Mesenchymal stem cell (in vitro differentiated cells and primary cell): ENCODE data around the gene GFI1B.

ENCODE experiments used
- DNase-seq: peaks from one replicate; pipeline ENCODE4 v3.0.0-alpha.2; 2013
- H2AFZ ChIP-seq: one replicate; pipeline ENCODE4 v1.6.1; 2013; ENCODE audit warnings: low read depth, mild to moderate bottlenecking, control low read depth, inconsistent platforms, low read length, moderate library complexity
- H2AK5ac ChIP-seq: 2 replicates; pipeline ENCODE4 v1.6.1; 2013; ENCODE audit warnings: low read length, moderate library complexity, mild to moderate bottlenecking, inconsistent platforms; ENCODE audit not compliant: severe bottlenecking
- H2BK120ac ChIP-seq: one replicate; pipeline ENCODE4 v1.6.1; 2013; ENCODE audit warnings: low read depth, mild to moderate bottlenecking, inconsistent platforms, low read length, moderate library complexity
- H2BK12ac ChIP-seq, 2 experiments: one replicate each; pipeline ENCODE4 v1.6.1; 2013; ENCODE audit warnings: inconsistent platforms in 2 of 2, low read length in 2 of 2, mild to moderate bottlenecking in 2 of 2, moderate library complexity in 2 of 2, control low read depth in 1 of 2
- H2BK15ac ChIP-seq: one replicate; pipeline ENCODE4 v1.6.1; 2013; ENCODE audit warnings: mild to moderate bottlenecking, low read depth, inconsistent platforms; ENCODE audit not compliant: poor library complexity, severe bottlenecking
- H2BK5ac ChIP-seq: 2 replicates; pipeline ENCODE4 v1.6.1; 2013; ENCODE audit warnings: low read depth, mild to moderate bottlenecking, low read length, control low read depth, inconsistent platforms; ENCODE audit not compliant: poor library complexity, severe bottlenecking
- H3K14ac ChIP-seq, 2 experiments: one replicate each; pipeline ENCODE4 v1.6.1; 2013; ENCODE audit warnings: inconsistent platforms in 2 of 2, low read length in 2 of 2, control low read depth in 1 of 2, mild to moderate bottlenecking in 1 of 2, moderate library complexity in 1 of 2
- H3K18ac ChIP-seq, 2 experiments: one replicate each; pipeline ENCODE4 v1.6.1; 2013; ENCODE audit warnings: inconsistent platforms in 2 of 2, low read length in 2 of 2, control low read depth in 1 of 2, low read depth in 1 of 2, mild to moderate bottlenecking in 1 of 2
- H3K23ac ChIP-seq, 2 experiments: one replicate each; pipeline ENCODE4 v1.6.1; 2013; ENCODE audit warnings: inconsistent platforms in 2 of 2, low read length in 2 of 2, mild to moderate bottlenecking in 2 of 2, moderate library complexity in 2 of 2, control low read depth in 1 of 2
- H3K27ac ChIP-seq: 2 replicates; pipeline ENCODE4 v1.5.1; 2013; ENCODE audit warnings: mild to moderate bottlenecking, moderate library complexity, low read length, control low read depth, inconsistent platforms; ENCODE audit not compliant: poor library complexity, severe bottlenecking
- H3K27me3 ChIP-seq, 2 experiments: 2 replicates each; pipeline versions ENCODE4 v1.6.1 to v1.7.0; 2013; ENCODE audit warnings: low read length in 2 of 2, mild to moderate bottlenecking in 2 of 2, moderate library complexity in 2 of 2, control low read depth in 1 of 2, inconsistent platforms in 1 of 2; ENCODE audit not compliant: control insufficient read depth in 1 of 2, insufficient read depth in 1 of 2
- H3K36me3 ChIP-seq, 2 experiments: 2 replicates each; pipeline versions ENCODE4 v1.6.1 to v1.7.0; 2013; ENCODE audit warnings: low read length in 2 of 2, control low read depth in 1 of 2, inconsistent platforms in 1 of 2, low read depth in 1 of 2, mild to moderate bottlenecking in 1 of 2; ENCODE audit not compliant: insufficient read depth in 2 of 2, control insufficient read depth in 1 of 2
- H3K4ac ChIP-seq, 2 experiments: one replicate each; pipeline ENCODE4 v1.6.1; 2013; ENCODE audit warnings: inconsistent platforms in 2 of 2, low read length in 2 of 2, mild to moderate bottlenecking in 2 of 2, moderate library complexity in 2 of 2, control low read depth in 1 of 2, low read depth in 1 of 2
- H3K4me1 ChIP-seq: 2 replicates; pipeline ENCODE4 v1.6.1; 2013; ENCODE audit warnings: low read depth, low read length, control low read depth; ENCODE audit not compliant: control insufficient read depth, insufficient read depth
- H3K4me2 ChIP-seq: 2 replicates; pipeline ENCODE4 v1.6.1; 2013; ENCODE audit warnings: low read length, mild to moderate bottlenecking, inconsistent platforms; ENCODE audit not compliant: poor library complexity, severe bottlenecking
- H3K4me3 ChIP-seq, 2 experiments: 2 replicates each; pipeline versions ENCODE4 v1.5.1 to v1.7.0; 2013; ENCODE audit warnings: low read length in 2 of 2, mild to moderate bottlenecking in 2 of 2, control low read depth in 1 of 2, low read depth in 1 of 2; ENCODE audit not compliant: insufficient read depth in 1 of 2
- H3K79me1 ChIP-seq: replicated peaks from 2 replicates; pipeline ENCODE4 v1.6.1; 2013; ENCODE audit warnings: mild to moderate bottlenecking, control low read depth, low read length, inconsistent platforms; ENCODE audit not compliant: poor library complexity, severe bottlenecking
- H3K9ac ChIP-seq: 2 replicates; pipeline ENCODE4 v1.7.0; 2013; ENCODE audit warnings: mild to moderate bottlenecking, low read length, moderate library complexity
- H3K9me3 ChIP-seq: 2 replicates; pipeline ENCODE4 v1.7.0; 2013; ENCODE audit warnings: mild to moderate bottlenecking, low read length; ENCODE audit not compliant: control insufficient read depth
- H4K8ac ChIP-seq: one replicate; pipeline ENCODE4 v1.6.1; 2013; ENCODE audit warnings: inconsistent platforms, mild to moderate bottlenecking, low read length, moderate library complexity
- H4K91ac ChIP-seq: one replicate; pipeline ENCODE4 v1.6.1; 2013; ENCODE audit warnings: mild to moderate bottlenecking, low read length, inconsistent platforms
- WGBS: methylation state at CpG from one replicate; pipeline ENCODE4 v1.1.7; 2013; ENCODE audit warnings: mixed read lengths; 5-methylcytosine and 5-hydroxymethylcytosine counted together

The GFI1B gene

DNA sequence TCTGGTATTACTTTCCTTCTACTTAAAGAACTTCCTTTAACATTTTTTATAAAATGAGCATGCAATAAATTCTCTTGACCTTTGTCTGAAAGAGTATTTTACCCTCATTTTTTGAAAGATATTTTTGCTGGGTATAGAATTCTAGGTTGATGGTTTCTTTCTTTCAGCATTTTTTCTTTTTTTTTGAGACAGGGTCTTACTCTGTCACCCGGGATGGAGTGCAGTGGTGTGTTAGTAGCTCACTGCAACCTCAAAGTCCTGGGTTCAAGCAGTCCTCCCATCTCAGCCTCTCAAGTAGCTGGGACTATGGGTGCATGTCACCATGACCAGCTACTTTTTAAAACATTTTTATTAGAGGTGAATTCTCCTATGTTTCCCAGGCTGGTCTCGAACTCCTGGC is 23.4 kb upstream of the GFI1B start:
- 68% methylated on average over 2 of the region's 2 CpGs for WGBS
- Histone ChIP-seq H3K4me3 (no peak overlapping the region), H3K9me3 (peaks cover 31% of the 10 kb centered on the region)

DNA sequence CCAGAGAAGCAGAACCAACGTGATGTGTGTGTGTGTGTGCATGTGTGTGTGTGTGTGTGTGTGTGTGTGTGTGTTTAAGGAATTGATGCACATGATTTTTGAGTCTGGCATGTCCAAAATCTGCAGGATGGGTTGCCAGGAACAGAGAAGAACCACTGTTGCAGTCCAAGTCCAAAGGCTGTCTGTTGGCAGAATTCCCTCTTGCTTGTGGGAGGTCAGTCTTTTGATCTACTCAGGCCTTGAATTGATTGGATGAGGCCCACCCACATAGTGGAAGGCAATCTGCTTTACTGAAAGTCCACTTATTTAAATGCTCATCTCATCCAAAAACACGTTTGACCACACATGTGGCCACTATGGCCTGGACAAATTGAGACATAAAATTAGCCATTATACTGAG is 22.7 kb upstream of the GFI1B start:
- H2BK120ac ChIP-seq: no peak overlapping the region
- H3K79me1 ChIP-seq: no peaks in the 10 kb centered on the region
- H4K91ac ChIP-seq: no peak overlapping the region
- H2BK5ac ChIP-seq: no peak overlapping the region
- H3K14ac ChIP-seq: no peak overlapping the region
- no peak overlapping the region for H2AK5ac ChIP-seq
- WGBS: 50% methylated on average over 1 of the region's 2 CpGs
- DNase-seq: no peak
- H2BK15ac ChIP-seq: no peak overlapping the region
- no peak overlapping the region for H4K8ac ChIP-seq
- H3K9me3 ChIP-seq: peaks cover 31% of the 10 kb centered on the region
- H3K4ac ChIP-seq: no peak overlapping the region
- H2BK12ac ChIP-seq: no peak overlapping the region
- no peak overlapping the region for H3K9ac ChIP-seq
- H2AFZ ChIP-seq: no peak overlapping the region
- H3K27ac ChIP-seq: no peak overlapping the region
- H3K4me2 ChIP-seq: no peak overlapping the region
- no peak overlapping the region for H3K4me3 ChIP-seq
- H3K27me3 ChIP-seq: peaks cover 15 to 16% of the 10 kb centered on the region in 2 experiments
- no peaks in the 10 kb centered on the region for H3K36me3 ChIP-seq
- H3K4me1 ChIP-seq: no peaks in the 10 kb centered on the region
- H3K18ac ChIP-seq: no peak overlapping the region
- H3K23ac ChIP-seq: no peak overlapping the region

More for the DNA sequence above, 23.4 kb upstream of the GFI1B start:
- Histone ChIP-seq H3K14ac (no peak overlapping the region), H4K91ac (no peak overlapping the region), H3K4me1 (no peaks in the 10 kb centered on the region), H3K4ac (no peak overlapping the region), H3K18ac (no peak overlapping the region), H2AFZ (no peak overlapping the region), H3K36me3 (no peaks in the 10 kb centered on the region), H3K27ac (no peak overlapping the region), H3K23ac (no peak overlapping the region), H4K8ac (no peak overlapping the region), H3K9ac (no peak overlapping the region), H3K27me3 (peaks cover 11 to 12% of the 10 kb centered on the region in 2 experiments), H3K4me2 (no peak overlapping the region), H2BK12ac (no peak overlapping the region), H3K79me1 (no peaks in the 10 kb centered on the region), H2AK5ac (no peak overlapping the region), H2BK5ac (no peak overlapping the region), H2BK120ac (no peak overlapping the region), H2BK15ac (no peak overlapping the region)
- no peak for DNase-seq

DNA sequence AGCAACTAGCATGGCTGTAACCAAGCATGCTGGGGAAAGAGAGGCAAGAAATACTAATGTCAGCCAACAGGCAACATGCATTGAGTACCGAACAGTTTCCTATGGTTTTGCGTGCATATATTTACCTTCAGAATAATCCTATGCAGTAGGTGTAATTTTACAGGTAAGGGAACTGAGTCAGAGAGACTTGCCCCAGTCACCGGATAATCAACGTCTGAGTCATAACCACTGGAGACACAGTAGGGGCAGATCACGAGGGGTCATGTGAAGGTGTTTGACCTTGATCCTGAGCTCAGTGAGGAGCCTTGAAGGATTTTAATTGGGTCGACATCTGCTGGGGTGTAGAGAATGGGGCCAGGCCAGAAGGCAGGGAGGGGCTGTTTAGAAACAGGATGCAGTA is 20.7 kb upstream of the GFI1B start:
- H3K4me1 ChIP-seq: no peaks in the 10 kb centered on the region
- no peak overlapping the region for H3K9ac ChIP-seq
- no peak overlapping the region for H2BK5ac ChIP-seq
- H4K91ac ChIP-seq: no peak overlapping the region
- no peak overlapping the region for H2AK5ac ChIP-seq
- H3K27me3 ChIP-seq: peaks cover 15 to 23% of the 10 kb centered on the region in 2 experiments
- H3K79me1 ChIP-seq: no peaks in the 10 kb centered on the region
- H2BK120ac ChIP-seq: no peak overlapping the region
- H3K18ac ChIP-seq: no peak overlapping the region
- H2BK12ac ChIP-seq: no peak overlapping the region
- no peak overlapping the region for H2AFZ ChIP-seq
- H3K23ac ChIP-seq: no peak overlapping the region
- peaks cover 31% of the 10 kb centered on the region for H3K9me3 ChIP-seq
- no peak overlapping the region for H2BK15ac ChIP-seq
- H3K27ac ChIP-seq: no peak overlapping the region
- DNase-seq: no peak
- no peak overlapping the region for H3K14ac ChIP-seq
- H4K8ac ChIP-seq: no peak overlapping the region
- no peak overlapping the region for H3K4ac ChIP-seq
- no peak overlapping the region for H3K4me3 ChIP-seq
- H3K4me2 ChIP-seq: no peak overlapping the region
- H3K36me3 ChIP-seq: no peaks in the 10 kb centered on the region
- 88% methylated on average over 6 of the region's 6 CpGs for WGBS

DNA sequence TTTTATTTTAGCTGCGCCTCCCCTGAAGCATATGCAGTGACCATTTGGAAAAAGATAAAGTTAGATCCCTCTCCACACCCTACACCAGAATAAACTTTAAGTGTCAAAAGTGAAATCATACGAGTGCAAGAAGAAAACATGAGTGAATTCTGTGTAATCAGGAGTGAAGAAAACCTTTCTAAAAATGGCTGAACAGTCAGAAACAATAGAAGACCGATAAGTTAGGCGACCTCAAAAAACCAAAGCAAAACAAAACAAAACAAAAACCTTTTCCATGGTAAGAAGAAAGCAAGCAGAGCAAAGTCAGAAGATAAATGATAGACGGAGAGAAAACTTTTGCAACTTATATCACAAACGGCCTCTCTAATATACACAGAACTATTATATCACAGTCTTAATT is 17.5 kb upstream of the GFI1B start:
- Histone ChIP-seq H3K4me1 (no peaks in the 10 kb centered on the region), H2BK5ac (no peak overlapping the region), H2BK12ac (no peak overlapping the region), H3K27ac (no peak overlapping the region), H3K9ac (no peak overlapping the region), H3K4me3 (no peak overlapping the region), H2BK120ac (no peak overlapping the region), H3K79me1 (no peaks in the 10 kb centered on the region), H3K9me3 (peaks cover 20% of the 10 kb centered on the region), H3K14ac (no peak overlapping the region), H3K36me3 (no peaks in the 10 kb centered on the region), H4K91ac (no peak overlapping the region), H2AK5ac (no peak overlapping the region), H3K4ac (no peak overlapping the region), H4K8ac (no peak overlapping the region), H3K18ac (no peak overlapping the region), H2BK15ac (no peak overlapping the region), H3K4me2 (no peak overlapping the region), H2AFZ (no peak overlapping the region), H3K27me3 (peaks cover 17 to 37% of the 10 kb centered on the region in 2 experiments), H3K23ac (no peak overlapping the region)
- DNase-seq: no peak
- 94% methylated on average over 2 of the region's 6 CpGs for WGBS
